Endometrial microvascular endothelial cells (primary cell): ENCODE measurements around the gene MKKS. TPM values are rescaled to one million over a fixed set of nuclear protein-coding genes. Genes with fewer than 3 reads are reported as not detected.

Source experiments
- in situ Hi-C: cut with HindIII; loops from 2 replicates; pipeline ENCODE4 v1.10.0; 2017; ENCODE audit warnings: low sequenced_read_pairs, low pct_unique_long_range_greater_than_20kb; ENCODE audit errors: inconsistent ontology term
- total RNA-seq: library from RNA; depleted of rRNA; stranded (reverse); fragments of >200 nt; gene quantifications from one replicate; pipeline ENCODE4 v1.2.3, GENCODE V29; 2015; ENCODE audit errors: inconsistent ontology term

Gene MKKS
- 11.7 TPM for total RNA-seq

DNA sequence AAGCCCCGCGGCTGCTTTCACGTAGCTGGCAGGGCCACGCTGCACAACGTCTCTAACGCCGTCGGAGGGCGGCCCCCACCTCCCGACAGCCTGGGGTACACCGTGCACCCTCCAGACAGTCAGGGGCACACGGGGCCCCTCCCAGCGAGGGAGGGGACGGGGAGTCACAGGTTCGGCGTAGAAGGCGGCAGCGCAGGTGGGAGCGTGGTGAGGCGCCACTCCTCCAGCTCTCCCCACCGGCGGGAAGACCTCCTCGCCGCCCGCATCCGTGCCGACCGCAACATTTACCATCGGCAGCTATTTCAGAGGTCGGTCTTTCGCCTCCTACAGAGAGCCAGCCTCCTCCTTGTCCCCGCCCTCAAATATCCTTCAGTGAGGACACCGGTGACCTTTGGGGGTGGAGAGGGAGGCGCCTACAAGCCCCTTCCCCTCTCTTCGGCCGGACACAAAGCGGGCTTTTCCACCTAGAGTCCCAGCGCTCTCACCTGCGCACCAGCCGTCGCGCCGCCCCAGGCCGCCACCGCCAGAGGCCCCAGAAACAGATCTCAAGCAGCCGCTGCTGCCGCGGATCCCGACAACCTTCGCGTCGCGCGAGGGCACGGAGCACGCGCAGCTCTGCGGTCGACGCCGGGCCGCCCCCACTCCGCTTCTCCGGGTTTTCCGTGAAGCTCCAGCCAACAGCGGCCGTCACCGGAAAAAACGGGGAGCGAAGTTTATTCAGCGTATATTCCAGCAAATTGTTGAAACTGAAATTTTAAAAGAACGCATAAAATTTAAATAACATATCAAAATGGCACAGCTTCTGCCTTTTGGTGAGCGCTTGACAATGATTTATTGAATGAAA is at the start of gene MKKS:
TSS of gene MKKS (minus strand) at position 600 of the 844 bp plus-strand sequence. CDS start 20,708 bp downstream, outside the sequence.
- in situ Hi-C loops, result no loop called here

DNA sequence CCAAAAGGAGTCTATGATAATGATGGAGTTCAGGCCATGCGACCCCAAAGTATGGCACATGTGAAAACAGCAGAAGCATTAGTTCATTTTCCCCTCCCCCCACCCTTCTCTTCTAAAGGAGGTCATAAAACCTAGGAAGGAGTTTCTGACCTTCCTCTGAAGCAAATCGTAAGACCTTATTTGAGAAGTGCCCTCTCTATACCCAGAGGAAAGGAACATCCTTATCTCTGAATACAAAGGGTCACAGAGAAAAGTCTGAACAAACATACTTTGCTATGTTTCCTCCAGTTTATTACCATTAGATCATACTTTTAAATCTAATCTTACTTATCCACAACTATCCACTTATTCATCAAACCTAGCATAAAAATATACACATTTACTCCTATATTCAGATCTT is 49.7 kb upstream of the MKKS start:
- in situ Hi-C loops, result no loop called here

DNA sequence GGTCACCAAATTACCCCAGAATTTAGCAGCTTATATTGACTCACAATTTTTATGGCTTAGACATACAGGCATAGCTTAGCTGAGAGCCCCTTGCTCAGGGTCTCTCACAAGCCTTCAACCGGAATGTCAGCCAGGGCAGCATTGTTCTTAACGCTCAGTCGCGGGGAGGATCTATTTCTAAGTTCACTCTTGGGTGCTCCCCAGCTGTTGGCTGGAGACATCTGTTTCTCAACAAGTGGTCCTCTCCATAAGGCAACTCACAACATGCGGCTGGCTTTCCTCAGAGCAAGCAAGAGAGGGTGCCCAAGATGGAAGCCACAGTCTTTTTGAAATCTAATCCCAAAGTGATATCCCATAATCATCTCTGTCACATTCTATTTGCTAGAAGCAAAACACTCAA is 47.7 kb upstream of the MKKS start:
- in situ Hi-C loops, result no loop called here

DNA sequence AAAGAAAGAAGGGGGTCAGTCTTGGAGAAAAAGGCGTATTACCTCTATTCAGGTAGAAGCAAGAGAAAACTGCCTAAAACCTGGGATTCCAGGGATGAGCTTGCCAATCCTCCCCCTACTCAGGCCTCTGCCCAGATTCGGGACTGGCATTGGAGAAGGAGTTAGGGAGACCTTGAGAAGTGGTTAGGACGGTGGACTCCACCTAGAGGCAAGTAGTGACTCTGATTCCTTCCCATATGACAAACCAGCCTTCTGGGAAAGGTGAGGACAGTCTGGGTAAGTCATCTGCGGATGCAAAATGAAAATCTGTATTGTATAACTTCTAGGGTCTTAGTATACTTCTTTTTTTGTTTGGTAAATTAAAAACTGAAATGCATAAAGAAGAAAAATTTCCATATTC is 44.9 kb upstream of the MKKS start:
- in situ Hi-C loops, result no loop called here

DNA sequence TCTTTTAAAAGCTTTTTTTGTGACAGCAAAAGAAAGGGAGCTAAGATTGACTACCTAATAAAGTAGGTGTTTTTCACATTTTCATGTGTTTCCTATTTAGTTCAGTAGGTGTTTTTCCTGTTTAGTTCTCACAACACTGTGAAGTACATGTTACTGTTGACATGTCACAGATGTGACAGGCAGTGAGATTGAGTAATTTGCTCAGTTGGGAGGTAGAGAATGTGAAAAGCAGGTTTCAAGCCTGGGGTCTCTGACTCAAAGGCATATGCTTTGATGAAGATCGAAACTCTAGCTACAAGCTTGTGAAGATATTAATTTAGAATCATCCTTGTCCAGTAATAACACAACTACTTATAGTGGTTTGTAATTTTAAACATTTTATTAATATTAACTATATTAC is 44.2 kb upstream of the MKKS start:
- in situ Hi-C loops, result no loop called here

DNA sequence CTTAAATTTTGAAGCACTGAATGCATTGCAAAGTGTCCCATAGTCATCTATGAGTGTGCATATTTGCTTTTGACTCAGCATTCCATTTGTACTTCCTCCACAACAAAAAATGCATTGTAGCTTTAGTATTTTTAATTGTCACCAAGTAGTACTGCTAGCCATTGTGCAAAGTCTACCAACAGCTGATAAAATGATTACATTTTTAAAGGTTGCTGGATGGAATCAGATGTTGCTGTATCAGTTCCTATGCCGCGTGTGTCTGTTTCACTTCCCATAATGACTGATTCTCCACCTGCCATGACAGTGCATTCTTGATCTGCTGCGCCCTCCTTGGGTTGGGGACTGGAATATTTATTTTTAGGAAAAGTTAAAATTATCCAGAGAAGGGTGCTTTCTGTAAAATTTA is 42.3 kb upstream of the MKKS start:
- in situ Hi-C loops, result no loop called here

DNA sequence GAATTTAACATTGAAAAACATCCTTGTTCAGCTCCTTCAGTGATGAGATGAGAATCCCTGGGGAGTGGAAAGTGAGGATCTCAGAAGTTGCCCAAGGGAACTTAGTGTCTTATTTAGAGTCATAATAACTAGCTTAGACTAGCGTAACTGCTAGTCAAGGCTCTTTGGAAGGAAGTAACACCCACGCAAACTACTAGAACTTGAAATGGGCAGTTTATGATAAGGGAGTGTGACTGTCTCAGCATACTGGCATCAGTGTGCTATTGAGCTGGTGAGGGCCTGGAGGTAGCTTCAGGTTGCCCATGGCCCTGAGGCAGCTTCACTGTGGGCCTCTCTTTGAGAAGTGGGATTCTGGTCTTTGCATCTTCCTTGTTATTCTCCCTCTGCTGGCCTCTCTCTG is 41.2 kb upstream of the MKKS start:
- in situ Hi-C loops, result no loop called here

DNA sequence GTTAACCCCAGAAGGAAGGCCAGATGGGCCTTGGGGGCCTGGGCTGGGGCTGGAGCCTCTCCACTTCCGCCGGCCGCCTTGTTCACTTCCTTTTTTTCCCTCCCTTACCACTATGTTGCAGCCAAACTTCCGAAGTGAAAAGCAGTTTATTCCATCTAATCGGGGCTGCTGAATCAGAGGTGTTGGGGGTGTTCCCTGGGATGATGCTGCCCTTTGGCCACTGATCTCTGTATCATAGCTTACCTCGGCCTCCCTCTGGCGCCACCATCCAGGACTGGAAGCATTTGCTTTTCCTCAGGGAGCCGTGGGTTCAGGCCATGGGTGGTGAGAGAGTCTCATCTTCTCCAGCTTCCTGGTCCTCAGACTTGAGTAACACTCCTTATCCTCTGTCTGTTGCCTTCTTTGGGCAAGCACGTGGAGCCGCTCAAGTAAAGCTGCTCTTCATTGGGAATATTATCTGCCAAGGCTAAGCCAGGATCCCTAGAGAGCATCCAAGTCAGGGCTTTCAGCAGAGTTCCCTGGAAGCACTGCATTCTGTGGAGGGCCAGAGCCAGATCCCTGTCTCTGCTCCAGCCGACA is 40.7 kb upstream of the MKKS start:
- in situ Hi-C loops, result no loop called here

DNA sequence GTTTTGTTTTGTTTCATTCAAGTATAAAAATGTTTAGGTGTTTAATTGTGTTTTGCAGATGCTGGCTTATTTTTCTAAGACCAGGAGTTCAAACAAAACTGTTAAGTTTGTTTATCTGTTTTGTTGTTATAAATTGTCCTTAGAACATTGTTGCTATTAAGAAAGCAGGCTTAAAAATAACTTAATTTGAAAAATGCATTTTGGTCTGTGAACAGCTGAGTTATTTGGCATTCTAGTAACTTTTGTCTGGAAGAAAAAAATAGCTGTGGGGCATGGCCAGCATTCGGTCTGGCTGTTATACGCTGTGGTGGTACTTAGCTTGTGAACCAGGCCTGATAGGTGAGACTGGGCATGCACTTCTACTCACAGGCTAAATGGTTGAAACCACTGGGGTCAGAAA is 38.8 kb upstream of the MKKS start:
- in situ Hi-C loops, result no loop called here

DNA sequence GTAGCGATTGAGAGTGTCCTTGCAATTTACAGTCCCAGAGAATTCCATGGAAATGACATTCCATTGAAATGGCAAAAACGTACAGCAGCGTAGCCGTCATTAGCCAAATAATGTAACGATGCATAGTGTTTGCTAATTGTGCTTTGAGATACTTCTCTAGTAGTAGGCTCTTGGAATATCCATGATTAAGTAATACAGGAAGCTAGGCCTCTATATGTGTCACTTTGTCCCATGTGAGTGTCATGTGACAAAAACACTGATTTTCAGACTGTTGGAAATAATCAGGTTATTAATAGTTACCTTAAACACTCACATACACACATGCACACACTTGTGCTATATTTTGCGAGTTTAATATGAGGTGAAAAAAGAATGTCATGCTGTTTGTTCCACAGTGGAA is 36.3 kb upstream of the MKKS start:
- in situ Hi-C loops, result no loop called here

DNA sequence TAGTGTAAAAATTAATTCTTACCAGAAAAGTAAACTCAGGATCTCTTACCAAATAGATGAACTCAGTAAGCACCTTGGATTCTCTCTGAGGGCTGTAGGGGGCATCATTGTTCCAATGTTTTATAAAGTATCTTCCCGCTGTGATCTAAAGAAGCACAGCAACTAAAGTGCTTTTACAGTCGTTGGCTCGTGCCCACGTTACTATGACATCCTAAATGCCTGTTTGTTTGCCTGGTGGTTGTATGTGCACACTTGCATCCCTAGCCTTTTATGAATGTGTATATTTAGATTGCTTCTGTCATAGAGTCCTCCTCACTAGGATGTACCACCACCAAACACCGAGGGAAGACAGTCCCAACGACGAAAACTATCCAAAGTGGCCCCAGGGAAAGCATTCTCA is 35.6 kb upstream of the MKKS start:
- in situ Hi-C loops, result loop anchor here (10.0 kb wide), 1 partner anchor 175 kb away; no protein-coding TSS in a partner anchor

DNA sequence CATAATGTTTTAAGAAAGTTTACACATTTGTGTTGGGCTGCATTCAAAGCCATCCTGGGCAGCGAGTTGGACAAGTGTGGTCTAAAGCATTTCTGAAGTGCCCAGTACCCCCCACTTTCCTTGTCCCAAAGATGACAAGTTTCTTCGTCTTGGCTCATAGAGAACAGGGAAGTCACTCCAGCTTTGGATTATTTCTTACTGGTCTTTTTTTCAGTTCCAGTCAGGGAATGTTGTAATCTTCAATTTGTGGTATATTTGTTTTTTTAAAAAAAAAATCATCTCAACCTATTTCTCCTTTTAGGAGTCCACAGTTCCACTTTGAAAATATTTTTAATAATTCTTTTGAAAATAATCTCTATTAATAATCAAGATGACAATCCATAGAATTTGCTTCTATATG is 35.0 kb upstream of the MKKS start:
- in situ Hi-C loops, result loop anchor here (10.0 kb wide), 1 partner anchor 176 kb away; no protein-coding TSS in a partner anchor

DNA sequence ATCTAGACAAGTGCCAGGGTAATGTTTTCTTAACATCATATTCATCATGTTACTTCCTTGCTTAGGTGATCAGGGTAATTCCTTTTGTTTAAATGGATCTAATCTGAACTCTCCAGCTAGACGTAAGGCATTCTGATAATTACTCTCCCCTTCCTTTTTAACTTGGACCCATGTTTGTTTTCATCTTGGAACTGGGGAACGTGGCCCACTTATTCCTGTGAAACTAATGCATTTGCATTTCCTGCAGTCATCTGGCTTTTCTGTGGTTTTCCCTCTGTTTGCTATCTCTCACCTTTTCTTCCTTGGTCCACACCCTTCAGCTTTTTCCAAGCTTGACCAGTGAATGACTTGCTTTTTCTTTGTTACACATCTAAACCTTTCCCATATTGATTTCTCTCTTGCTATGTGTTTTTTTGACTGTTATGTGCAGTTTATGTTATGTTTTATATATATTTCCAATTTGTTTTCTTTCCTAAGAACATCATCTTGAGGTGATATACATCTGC is 34.4 kb upstream of the MKKS start:
- in situ Hi-C loops, result loop anchor here (10.0 kb wide), 1 partner anchor 176 kb away; no protein-coding TSS in a partner anchor

DNA sequence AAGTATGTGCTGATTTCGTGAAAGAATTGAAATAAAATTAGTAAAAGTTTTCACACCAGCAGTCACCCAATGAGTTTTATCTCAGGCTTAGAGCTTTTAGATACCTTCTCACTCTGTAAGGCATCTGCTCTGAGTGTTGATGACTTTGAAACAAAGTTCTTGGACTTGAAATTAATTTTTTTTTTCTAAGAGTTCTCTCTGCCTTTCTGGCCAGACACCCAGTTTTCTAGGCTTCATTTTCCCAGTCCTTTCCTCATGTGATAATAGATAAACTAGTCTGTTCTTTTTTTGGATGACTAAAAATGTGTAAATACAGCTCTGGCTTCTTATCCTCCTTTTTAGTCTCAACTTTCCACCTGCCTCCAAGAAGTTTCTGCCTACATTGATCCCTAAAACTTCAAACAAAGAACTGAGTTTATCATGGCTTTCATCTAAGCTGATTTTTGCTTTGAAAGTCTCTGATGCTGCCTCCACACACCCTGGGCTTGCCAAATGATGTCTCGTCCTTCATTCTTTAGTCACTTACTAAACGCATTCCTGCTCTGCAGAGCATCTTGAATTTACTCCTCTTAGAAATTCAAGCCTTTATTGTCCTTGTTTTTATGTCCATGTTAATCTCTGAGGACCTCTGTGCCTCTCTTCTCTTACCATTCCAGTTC is 33.8 kb upstream of the MKKS start:
- in situ Hi-C loops, result loop anchor here (10.0 kb wide), 1 partner anchor 177 kb away; no protein-coding TSS in a partner anchor

DNA sequence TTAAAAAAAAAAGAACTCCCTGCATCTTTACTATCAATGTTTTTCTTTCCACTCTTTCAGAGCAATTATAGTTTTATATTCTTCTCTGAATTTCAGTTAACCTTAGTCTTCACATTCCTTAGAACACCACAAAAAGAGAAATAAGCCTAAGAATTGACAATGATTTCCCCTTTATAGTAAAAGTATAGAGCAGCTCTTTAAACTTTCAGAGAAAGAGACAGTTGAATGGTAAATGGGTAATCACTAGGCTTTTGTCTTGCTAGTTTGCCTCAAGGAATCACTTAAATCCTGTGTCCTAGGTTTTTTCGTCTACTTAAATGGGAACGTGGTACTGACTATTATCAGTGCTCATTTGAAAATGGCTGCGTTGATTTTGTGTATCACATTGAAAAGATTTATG is 32.8 kb upstream of the MKKS start:
- in situ Hi-C loops, result loop anchor here (10.0 kb wide), 1 partner anchor 178 kb away; no protein-coding TSS in a partner anchor

DNA sequence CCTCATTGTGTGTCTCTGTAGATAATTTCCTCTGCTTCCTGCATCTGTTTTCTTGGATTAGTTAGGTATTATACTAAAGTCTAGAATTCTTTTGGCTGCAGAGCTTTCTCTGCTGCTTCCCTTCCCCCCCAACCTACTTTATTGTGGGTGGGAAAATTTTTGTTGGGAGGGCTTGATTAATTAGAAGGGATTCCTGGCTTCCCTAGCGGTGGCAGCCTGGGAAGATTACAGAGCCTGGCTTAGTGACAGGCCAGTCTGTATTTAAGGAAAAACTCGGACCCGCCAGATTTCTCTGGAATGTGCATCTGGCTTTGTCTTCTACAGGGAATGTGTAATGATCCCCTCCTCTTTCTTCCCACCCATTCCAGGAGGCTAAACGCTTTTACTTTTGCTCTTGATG is 32.3 kb upstream of the MKKS start:
- in situ Hi-C loops, result loop anchor here (10.0 kb wide), 1 partner anchor 178 kb away; no protein-coding TSS in a partner anchor

DNA sequence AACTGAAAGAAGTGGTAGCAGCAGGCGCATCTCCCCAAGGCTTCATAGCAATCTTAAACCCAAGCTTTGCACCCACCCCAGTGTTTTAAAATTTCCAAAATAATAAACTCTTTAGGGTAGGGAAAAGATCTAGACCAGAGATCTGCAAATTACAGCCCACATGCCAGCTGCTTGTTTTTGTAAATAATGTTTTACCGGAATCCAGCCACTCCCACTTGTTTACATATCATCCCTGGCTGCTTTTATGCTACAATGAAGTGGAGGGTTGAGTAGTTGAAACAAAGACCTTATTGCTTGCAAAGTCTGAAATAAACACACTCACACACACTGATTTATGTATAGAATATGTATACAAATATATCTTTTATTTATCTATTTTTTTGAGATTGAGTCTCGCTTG is 31.1 kb upstream of the MKKS start:
- in situ Hi-C loops, result loop anchor here (10.0 kb wide), 1 partner anchor 180 kb away; no protein-coding TSS in a partner anchor

DNA sequence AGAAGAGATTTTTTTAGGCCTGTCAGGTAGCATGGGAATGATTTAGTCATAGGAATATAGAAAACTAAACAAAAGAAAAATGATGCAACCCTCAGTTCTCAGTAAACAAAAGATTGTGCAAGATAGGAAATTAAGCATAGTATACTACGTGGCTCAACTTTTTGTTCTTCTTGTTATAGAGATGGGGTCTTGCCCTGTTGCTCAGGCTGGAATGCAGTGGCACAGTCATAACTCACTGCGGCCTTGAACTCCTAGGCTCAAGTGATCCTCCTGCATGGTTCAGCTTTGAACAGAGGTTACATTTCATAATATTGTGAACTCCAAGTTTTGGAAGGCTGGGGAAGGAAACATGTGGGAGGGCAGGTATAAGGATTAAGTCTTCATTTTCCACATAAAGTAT is 29.6 kb upstream of the MKKS start:
- in situ Hi-C loops, result loop anchor here (10.0 kb wide), 1 partner anchor 181 kb away; no protein-coding TSS in a partner anchor

DNA sequence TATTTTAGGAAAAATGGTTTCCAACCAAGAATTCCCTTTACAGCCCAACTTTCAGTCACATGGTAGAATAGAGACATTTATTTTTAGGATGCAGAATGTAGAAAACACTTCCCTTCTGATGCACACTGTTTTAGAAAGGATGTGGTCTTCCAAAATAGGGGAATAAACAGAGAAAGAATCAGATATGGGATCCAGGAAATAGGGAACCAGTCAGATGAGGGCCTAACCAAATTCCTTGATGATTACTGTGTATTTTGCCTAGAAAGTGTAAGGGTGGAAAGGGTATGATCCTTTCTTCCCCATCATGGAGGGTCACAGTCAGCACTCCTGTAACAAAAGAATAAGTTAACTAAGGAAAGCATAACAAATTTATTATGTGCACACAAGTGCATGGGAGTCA is 28.5 kb upstream of the MKKS start:
- in situ Hi-C loops, result loop anchor here (10.0 kb wide), 1 partner anchor 182 kb away; no protein-coding TSS in a partner anchor
